COLO829 (cell line): Measurements from ENCODE around the gene WDR17.

Experiments used
- DNase-seq: peaks from one replicate; pipeline ENCODE4 v3.0.0; 2012; ENCODE audit warnings: low spot score

The WDR17 gene

GRCh38 chr4:176065435-176066291, at the start of gene WDR17:
WDR17 (plus strand) TSS chr4:176065841; CDS start chr4:176111581, 45,740 bp downstream.
- DNase-seq: peak; percentile 32

- no peak for DNase-seq
These were observed 49.0 kb upstream of the WDR17 start for GRCh38 chr4:176016601-176017000.

- DNase-seq: no peak
These were observed 45.1 kb upstream of the WDR17 start for GRCh38 chr4:176020481-176021085.

GRCh38 chr4:176030391-176030790, 35.2 kb upstream of the WDR17 start:
- no peak for DNase-seq

GRCh38 chr4:176031922-176032321, 33.7 kb upstream of the WDR17 start:
- DNase-seq: no peak

- no peak for DNase-seq
These were observed 33.2 kb upstream of the WDR17 start for GRCh38 chr4:176032454-176032853.

GRCh38 chr4:176034499-176034898, 31.1 kb upstream of the WDR17 start:
- no peak for DNase-seq

GRCh38 chr4:176034936-176035335, 30.7 kb upstream of the WDR17 start:
- no peak for DNase-seq

- DNase-seq: no peak
These were observed 28.9 kb upstream of the WDR17 start for GRCh38 chr4:176036585-176037205.

GRCh38 chr4:176038789-176039188, 26.9 kb upstream of the WDR17 start:
- no peak for DNase-seq

GRCh38 chr4:176042195-176042594, 23.4 kb upstream of the WDR17 start:
- no peak for DNase-seq

- DNase-seq: no peak
These were observed 21.6 kb upstream of the WDR17 start for GRCh38 chr4:176043838-176044588.

GRCh38 chr4:176044589-176044951, 21.1 kb upstream of the WDR17 start:
- DNase-seq: no peak

GRCh38 chr4:176048631-176049030, 17.0 kb upstream of the WDR17 start:
- DNase-seq: no peak

- DNase-seq: no peak
These were observed 12.9 kb upstream of the WDR17 start for GRCh38 chr4:176052744-176053143.

GRCh38 chr4:176053785-176054184, 11.9 kb upstream of the WDR17 start:
- no peak for DNase-seq

- no peak for DNase-seq
These were observed 10.7 kb upstream of the WDR17 start for GRCh38 chr4:176054942-176055341.

- DNase-seq: no peak
These were observed 1.9 kb upstream of the WDR17 start for GRCh38 chr4:176063718-176064117.

- DNase-seq: no peak
These were observed 1.1 kb upstream of the WDR17 start for GRCh38 chr4:176064539-176064938.

- DNase-seq: no peak
These were observed 1.1 kb downstream of the WDR17 start for GRCh38 chr4:176066757-176067156.

GRCh38 chr4:176077561-176077960, 11.9 kb downstream of the WDR17 start:
- DNase-seq: no peak

GRCh38 chr4:176084769-176085168, 19.1 kb downstream of the WDR17 start:
- DNase-seq: no peak
